Activated naive CD8-positive, alpha-beta T cell treated with anti-CD3 and anti-CD28 coated beads, Interleukin-2, amount 10 ng/mL, durations not matched to agents 7 days and 5 days (primary cell): ENCODE results near the gene FRMD3. TPM values are rescaled to one million over a fixed set of nuclear protein-coding genes. Genes with fewer than 3 reads are reported as not detected.

Source experiments
- ATAC-seq: fragments of 150-1000 bp; cut with Tn5 transposase; one replicate; pipeline ENCODE4 v1.10.0; 2021; ENCODE audit warnings: low read depth, moderate library complexity
- POLR2A ChIA-PET: fragments of 350-600 bp; sonication (Branson Sonifier 250); formaldehyde crosslinking; loops from one replicate; lab custom pipeline; 2021; ENCODE audit warnings: antibody characterized with exemption; lab: Charles Lee
- DNase-seq: peaks from one replicate; pipeline ENCODE4 v3.0.0; 2021
- H3K27ac Mint-ChIP-seq: one replicate; pipeline ENCODE4 v1.8.0; 2022; ENCODE audit warnings: mild to moderate bottlenecking, mixed read lengths
- H3K27me3 Mint-ChIP-seq: one replicate; pipeline ENCODE4 v1.8.0; 2022; ENCODE audit warnings: mild to moderate bottlenecking, moderate library complexity, mixed read lengths
- H3K36me3 Mint-ChIP-seq: one replicate; pipeline ENCODE4 v1.8.0; 2021; ENCODE audit warnings: mild to moderate bottlenecking, mixed read lengths
- H3K4me1 Mint-ChIP-seq: one replicate; pipeline ENCODE4 v1.8.0; 2021; ENCODE audit warnings: mixed read lengths
- H3K4me3 Mint-ChIP-seq: one replicate; pipeline ENCODE4 v1.8.0; 2022; ENCODE audit warnings: mild to moderate bottlenecking, moderate library complexity, mixed read lengths
- H3K9me3 Mint-ChIP-seq: one replicate; pipeline ENCODE4 v1.8.0; 2021; ENCODE audit warnings: mixed read lengths
- total RNA-seq, 2 experiments: library from RNA; stranded (reverse); gene quantifications; one replicate each; pipeline ENCODE4 v1.2.3, GENCODE V29; 2021

Gene FRMD3
- total RNA-seq, 2 experiments from 2014 or later, result 1.2 TPM

DNA sequence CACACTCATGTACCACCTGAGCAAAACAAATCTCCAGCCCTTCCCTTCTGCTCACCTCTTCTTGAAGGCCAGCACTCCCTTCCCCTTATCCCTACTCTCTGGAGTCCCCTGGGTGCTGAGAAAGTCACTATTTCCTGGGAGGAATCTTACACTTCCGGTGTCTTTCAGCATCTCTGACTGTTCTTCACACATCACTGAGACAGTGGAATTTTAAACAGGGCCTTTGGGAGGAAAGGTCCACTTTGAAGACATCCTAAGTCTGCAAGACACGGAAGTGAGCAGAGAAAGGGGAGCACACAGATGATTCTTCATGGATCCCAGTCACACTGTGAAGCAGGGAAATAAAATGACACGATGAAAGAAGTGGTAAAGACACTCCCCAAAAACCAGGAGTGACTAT, 25.6 kb downstream of the FRMD3 start:
- POLR2A ChIA-PET, result no interaction called here
- Mint-ChIP-seq H3K36me3 (no peaks in the 10 kb centered on the region), H3K4me3 (no peak overlapping the region), H3K9me3 (peaks cover 2% of the 10 kb centered on the region), H3K4me1 (peaks cover 11% of the 10 kb centered on the region), H3K27ac (no peak overlapping the region), H3K27me3 (peaks cover 12% of the 10 kb centered on the region)
- ATAC-seq (no peak), DNase-seq (no peak)

DNA sequence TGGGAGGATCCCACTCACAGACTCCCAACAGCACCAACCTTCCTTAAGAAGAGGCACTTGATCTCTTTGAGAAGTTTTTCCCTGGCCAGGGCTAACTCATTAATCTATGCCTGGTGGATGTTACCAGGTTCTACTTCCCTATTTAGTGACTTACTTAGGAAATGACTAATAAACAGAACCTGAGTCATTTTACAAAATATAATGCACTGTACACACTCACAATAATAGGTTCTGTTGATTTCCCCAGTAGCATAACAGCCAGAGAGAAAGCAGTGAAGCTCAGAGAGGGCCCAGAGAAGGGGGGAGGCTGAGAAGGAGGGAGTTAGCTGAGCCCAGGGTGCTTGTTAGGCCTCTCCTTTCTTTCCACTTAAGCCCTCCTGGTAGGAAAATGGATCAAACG, 27.1 kb downstream of the FRMD3 start:
- POLR2A ChIA-PET, result no interaction called here
- Mint-ChIP-seq H3K9me3 (peaks cover 2% of the 10 kb centered on the region), H3K27me3 (peaks cover 4% of the 10 kb centered on the region), H3K27ac (no peak overlapping the region), H3K4me3 (no peak overlapping the region), H3K36me3 (no peaks in the 10 kb centered on the region), H3K4me1 (peaks cover 11% of the 10 kb centered on the region)
- DNase-seq, result no peak
- ATAC-seq, result no peak

DNA sequence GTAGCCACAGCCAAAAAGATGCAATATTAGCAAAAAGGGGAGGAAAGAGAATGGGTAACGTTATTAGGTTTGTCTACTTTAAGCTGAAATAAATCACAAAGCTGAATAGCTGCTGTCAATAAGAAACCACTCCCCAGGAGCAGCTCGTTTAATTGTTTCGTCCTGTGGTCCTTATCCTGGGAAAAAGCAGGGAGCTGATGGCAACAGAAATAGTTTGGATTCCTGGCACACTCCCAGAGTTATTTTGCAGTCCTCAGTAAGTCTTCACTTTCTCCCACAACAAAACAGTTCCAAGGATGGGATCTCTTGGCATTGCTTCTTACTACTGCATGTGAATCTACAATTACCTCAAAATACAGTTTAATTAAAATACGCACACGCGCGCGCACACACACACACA, 28.8 kb downstream of the FRMD3 start:
- ATAC-seq, result no peak
- H3K9me3 Mint-ChIP-seq, result peaks cover 3% of the 10 kb centered on the region
- POLR2A ChIA-PET, result no interaction called here
- peak overlapping the region; percentile 44 for H3K27ac Mint-ChIP-seq
- peaks cover 11% of the 10 kb centered on the region for H3K4me1 Mint-ChIP-seq
- no peaks in the 10 kb centered on the region for H3K27me3 Mint-ChIP-seq
- DNase-seq, result no peak
- no peaks in the 10 kb centered on the region for H3K36me3 Mint-ChIP-seq
- no peak overlapping the region for H3K4me3 Mint-ChIP-seq

DNA sequence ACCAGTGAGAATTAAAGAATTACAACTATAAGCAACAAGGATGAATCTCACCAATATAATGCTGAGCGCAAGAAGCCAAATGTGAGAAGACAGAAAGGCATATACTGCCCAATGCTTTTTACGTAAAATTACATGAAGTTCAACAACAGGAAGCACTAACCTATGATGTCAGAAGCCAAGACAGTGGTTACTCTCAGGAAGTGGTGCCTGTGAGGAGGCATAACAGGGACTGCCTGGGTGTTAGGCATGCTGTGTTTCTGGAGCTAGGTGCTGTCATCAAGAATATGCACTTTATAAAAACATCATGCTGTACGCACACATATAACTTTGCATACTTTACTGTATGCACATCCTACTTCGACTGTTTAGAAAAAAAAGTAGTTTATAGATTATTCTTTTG, 30.1 kb downstream of the FRMD3 start:
- Mint-ChIP-seq H3K36me3 (no peaks in the 10 kb centered on the region), H3K27ac (peak overlapping the region; percentile 85), H3K27me3 (no peaks in the 10 kb centered on the region), H3K9me3 (peaks cover 3% of the 10 kb centered on the region), H3K4me1 (peaks cover 11% of the 10 kb centered on the region), H3K4me3 (peak overlapping the region; percentile 29)
- POLR2A ChIA-PET, result no interaction called here
- ATAC-seq (peak; percentile 95), DNase-seq (no peak)

DNA sequence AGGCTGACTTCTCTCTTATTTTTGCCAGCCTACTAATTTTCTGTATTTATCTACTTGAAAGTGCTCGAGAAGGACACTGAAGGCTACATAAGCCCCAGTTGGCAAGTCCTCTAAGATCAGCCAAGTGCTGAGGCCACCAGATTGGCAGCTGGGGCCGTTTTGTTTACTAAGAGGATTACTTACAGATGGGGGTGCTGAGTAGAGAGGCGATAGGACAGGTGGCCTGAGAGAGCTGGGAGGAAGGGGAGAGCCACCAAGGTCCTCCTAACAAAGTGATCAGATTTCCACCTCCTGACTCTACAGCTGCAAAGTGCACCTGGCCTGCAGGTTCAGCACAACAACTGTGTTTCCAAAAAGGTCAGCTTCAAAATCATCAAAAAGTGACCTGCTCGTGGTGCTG, 32.9 kb downstream of the FRMD3 start:
- H3K36me3 Mint-ChIP-seq, result no peaks in the 10 kb centered on the region
- POLR2A ChIA-PET, result no interaction called here
- no peak for DNase-seq
- no peaks in the 10 kb centered on the region for H3K27me3 Mint-ChIP-seq
- no peak overlapping the region for H3K27ac Mint-ChIP-seq
- no peak for ATAC-seq
- H3K9me3 Mint-ChIP-seq, result peaks cover 3% of the 10 kb centered on the region
- H3K4me3 Mint-ChIP-seq, result no peak overlapping the region
- H3K4me1 Mint-ChIP-seq, result peaks cover 11% of the 10 kb centered on the region

DNA sequence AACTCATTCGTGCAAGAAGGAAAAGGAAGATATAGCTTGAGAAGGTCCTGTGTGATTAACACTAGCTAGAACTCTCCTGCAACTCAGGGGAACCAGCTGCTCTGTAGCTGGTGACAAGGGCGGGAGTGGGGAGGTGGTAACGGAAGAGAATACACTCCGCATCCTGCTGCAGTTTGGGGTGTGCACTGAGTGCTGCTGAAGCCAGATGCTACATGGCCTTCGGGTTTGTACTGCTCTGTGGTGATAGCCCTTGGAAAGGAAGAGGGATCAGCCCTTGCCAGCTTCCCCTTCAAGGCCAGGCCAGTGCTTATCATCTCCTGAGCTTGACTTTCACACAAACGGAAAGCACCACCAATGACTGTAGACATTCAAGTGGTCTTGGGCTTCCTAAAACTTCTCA, 34.3 kb downstream of the FRMD3 start:
- Mint-ChIP-seq H3K36me3 (no peaks in the 10 kb centered on the region), H3K9me3 (peaks cover 3% of the 10 kb centered on the region), H3K27me3 (no peaks in the 10 kb centered on the region), H3K4me3 (no peak overlapping the region), H3K4me1 (peaks cover 10% of the 10 kb centered on the region), H3K27ac (peak overlapping the region; percentile 76)
- DNase-seq (no peak), ATAC-seq (no peak)
- POLR2A ChIA-PET, result no interaction called here

DNA sequence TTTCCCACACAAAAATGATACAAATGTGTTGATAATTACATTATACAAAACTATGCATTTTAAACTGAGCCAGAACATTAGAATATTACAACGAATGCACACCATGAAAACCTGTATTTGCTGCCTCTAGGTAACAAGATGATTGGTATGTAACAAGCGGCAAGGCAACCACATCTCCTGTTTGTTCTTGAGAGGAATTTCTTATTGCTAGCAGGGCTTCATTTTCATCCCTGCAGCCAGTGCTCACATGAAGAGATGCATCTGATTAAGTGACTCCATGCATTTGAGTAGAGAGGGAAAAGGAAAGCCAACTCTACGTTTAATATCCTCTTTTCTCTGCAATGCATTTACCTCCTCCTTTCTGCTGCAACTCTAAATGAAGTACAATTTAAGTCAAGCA, 36.6 kb downstream of the FRMD3 start:
- no peaks in the 10 kb centered on the region for H3K4me1 Mint-ChIP-seq
- DNase-seq (no peak), ATAC-seq (no peak)
- H3K9me3 Mint-ChIP-seq, result peaks cover 1% of the 10 kb centered on the region
- H3K4me3 Mint-ChIP-seq, result no peak overlapping the region
- H3K27ac Mint-ChIP-seq, result no peak overlapping the region
- H3K27me3 Mint-ChIP-seq, result no peaks in the 10 kb centered on the region
- POLR2A ChIA-PET, result no interaction called here
- H3K36me3 Mint-ChIP-seq, result no peaks in the 10 kb centered on the region

DNA sequence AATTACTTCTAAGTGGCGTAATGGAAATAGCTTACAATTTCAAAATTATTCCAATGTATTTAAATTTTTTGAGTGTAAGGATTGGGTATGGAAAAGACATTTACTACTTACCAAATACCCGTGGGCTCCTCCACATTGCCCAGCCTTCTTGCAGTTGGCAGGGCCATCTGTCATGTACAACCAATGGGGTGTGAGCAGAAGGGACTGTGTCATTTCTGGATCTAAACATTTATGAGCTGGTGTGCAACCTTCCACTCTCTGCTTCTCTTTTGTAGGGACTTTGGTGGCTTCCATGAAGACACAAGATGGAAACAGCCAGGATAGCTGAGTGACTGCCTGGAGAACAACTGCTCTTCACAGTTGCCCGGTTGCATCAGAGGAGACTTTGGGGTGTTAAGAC, 40.8 kb downstream of the FRMD3 start:
- Mint-ChIP-seq H3K36me3 (no peaks in the 10 kb centered on the region), H3K27ac (no peak overlapping the region), H3K4me1 (no peaks in the 10 kb centered on the region), H3K4me3 (no peak overlapping the region), H3K27me3 (no peaks in the 10 kb centered on the region), H3K9me3 (no peaks in the 10 kb centered on the region)
- ATAC-seq (no peak), DNase-seq (no peak)
- POLR2A ChIA-PET, result no interaction called here

DNA sequence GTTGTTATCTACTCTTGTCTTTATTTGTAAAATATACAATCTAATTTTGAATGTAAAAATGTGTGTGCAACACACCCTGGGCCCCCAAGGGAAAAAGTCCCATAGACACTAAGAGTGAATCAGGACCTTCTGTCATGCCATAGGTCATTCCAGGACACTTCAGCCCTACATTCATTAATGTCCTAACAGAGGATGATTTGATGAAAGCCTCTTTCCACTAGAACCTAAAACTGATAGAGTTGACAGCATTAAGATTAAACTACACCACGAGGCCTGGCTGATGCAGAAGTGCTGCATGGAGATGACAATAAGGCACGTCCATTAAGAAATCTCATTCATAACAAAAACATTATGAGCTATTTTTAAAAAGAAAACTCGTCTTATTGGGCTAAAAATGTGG, 46.2 kb downstream of the FRMD3 start:
- H3K27ac Mint-ChIP-seq, result no peak overlapping the region
- H3K27me3 Mint-ChIP-seq, result peaks cover 4% of the 10 kb centered on the region
- POLR2A ChIA-PET, result no interaction called here
- no peaks in the 10 kb centered on the region for H3K36me3 Mint-ChIP-seq
- H3K4me1 Mint-ChIP-seq, result no peaks in the 10 kb centered on the region
- peaks cover 3% of the 10 kb centered on the region for H3K9me3 Mint-ChIP-seq
- DNase-seq (no peak), ATAC-seq (no peak)
- no peak overlapping the region for H3K4me3 Mint-ChIP-seq

DNA sequence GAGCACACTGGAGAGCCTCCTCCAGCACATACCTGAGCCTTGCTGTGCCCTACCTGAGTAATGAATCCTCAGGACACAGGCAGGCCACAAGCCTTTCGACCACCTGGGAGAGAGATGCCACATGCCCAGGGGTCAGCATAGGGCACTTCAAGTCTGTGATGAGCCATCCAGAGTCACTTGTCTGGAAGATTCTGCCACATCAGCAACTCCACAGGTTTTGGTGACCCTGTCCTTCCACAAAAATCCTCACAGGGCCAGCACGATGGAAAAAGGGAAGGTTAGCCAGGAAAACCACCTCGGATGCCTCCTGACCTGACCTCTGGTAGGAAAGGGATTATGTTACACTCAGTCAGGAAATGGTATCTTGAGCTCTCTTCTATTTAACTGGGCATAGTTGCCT, 46.8 kb downstream of the FRMD3 start:
- DNase-seq, result no peak
- Mint-ChIP-seq H3K27ac (no peak overlapping the region), H3K9me3 (peaks cover 3% of the 10 kb centered on the region), H3K4me3 (no peak overlapping the region), H3K4me1 (no peaks in the 10 kb centered on the region), H3K36me3 (no peaks in the 10 kb centered on the region), H3K27me3 (peaks cover 4% of the 10 kb centered on the region)
- POLR2A ChIA-PET, result no interaction called here
- ATAC-seq, result no peak

DNA sequence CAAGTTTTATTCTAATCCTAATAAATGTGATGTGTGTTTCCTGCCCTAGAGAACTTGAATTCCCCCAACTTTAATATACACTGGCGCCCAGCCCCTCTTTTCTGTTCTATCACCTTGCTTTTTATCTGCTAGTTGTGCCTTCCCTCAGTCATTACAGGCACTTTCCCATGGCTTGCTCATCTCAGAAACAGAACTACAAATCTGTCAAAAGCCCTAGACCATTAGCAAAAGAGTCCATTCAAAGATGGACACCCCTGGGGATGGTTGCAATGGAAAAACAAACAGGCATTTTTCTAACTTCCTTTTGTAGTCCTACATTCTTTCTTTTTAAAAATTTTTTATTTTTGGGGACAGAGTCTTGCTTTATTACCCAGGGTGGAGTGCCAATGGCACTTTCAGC, 48.2 kb downstream of the FRMD3 start:
- ATAC-seq (no peak), DNase-seq (no peak)
- Mint-ChIP-seq H3K36me3 (no peaks in the 10 kb centered on the region), H3K4me1 (no peaks in the 10 kb centered on the region), H3K27ac (no peak overlapping the region), H3K4me3 (no peak overlapping the region), H3K9me3 (peaks cover 3% of the 10 kb centered on the region), H3K27me3 (peaks cover 5% of the 10 kb centered on the region)
- POLR2A ChIA-PET, result no interaction called here

DNA sequence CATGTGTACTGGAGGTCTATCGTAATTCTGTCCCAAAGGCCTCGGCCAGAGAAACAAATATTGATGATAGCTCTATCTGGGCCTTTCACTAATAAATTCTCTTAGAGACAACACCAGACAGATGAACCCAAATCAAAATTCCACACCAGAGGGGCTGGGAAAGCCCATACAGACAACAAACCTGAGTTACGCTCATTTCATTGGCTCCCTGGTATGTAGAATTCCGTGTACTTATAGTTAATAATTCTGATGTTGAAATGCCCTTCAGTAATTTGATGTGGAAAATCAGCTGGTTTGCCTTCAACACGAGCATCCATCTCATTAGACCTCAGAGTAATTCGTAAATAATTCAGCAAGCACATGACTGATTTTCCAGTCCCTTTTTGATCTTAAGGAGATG, 53.2 kb downstream of the FRMD3 start:
- no peaks in the 10 kb centered on the region for H3K36me3 Mint-ChIP-seq
- H3K4me1 Mint-ChIP-seq, result no peaks in the 10 kb centered on the region
- H3K27ac Mint-ChIP-seq, result no peak overlapping the region
- POLR2A ChIA-PET, result no interaction called here
- H3K9me3 Mint-ChIP-seq, result peaks cover 6% of the 10 kb centered on the region
- no peak overlapping the region for H3K4me3 Mint-ChIP-seq
- peaks cover 5% of the 10 kb centered on the region for H3K27me3 Mint-ChIP-seq
- DNase-seq, result no peak
- no peak for ATAC-seq

DNA sequence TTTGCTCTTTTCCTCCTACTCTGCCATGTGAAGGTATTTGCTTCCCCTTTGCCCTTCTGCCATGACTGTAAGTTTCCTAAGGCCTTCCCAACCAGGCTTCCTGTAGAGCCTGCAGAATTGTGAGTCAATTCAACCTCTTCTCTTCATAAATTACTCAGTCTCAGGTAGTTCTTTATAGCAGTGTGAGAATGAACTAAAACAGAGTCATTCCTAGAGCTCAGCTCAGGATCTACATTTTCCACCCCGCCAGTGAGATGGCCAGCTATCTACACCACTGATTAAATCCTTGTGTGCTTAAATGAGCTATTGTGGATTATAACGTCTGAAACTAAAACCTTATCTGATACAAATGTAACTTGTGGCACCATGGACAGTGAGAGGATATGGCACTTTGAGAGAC, 55.0 kb downstream of the FRMD3 start:
- H3K27me3 Mint-ChIP-seq, result peaks cover 5% of the 10 kb centered on the region

DNA sequence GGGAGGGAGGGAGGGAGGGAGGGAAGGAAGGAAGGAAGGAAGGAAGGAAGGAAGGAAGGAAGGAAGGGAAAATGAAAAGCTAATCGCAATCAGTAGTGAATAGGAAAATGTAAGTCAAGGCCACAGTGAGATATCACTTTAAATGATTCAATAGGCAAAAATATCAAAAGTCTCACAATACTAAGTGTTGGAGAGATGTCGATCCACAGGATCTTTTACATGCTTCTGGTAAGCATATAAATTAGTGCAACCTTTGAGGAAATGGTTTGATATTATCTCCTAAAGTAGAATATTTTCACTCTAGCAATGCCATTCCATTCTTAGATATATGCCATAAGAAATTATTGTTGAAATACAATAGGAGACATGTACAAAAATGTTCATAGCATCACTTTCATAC, 58.4 kb downstream of the FRMD3 start:
- H3K9me3 Mint-ChIP-seq, result peaks cover 10% of the 10 kb centered on the region
- POLR2A ChIA-PET, result no interaction called here
- no peak for ATAC-seq
- H3K4me3 Mint-ChIP-seq, result no peak overlapping the region
- no peaks in the 10 kb centered on the region for H3K4me1 Mint-ChIP-seq
- H3K27me3 Mint-ChIP-seq, result no peaks in the 10 kb centered on the region
- no peak for DNase-seq
- H3K36me3 Mint-ChIP-seq, result peaks cover 3% of the 10 kb centered on the region
- H3K27ac Mint-ChIP-seq, result no peak overlapping the region

More for the DNA sequence above, 55.0 kb downstream of the FRMD3 start:
- no peak overlapping the region for H3K27ac Mint-ChIP-seq
- POLR2A ChIA-PET, result no interaction called here
- H3K4me3 Mint-ChIP-seq, result no peak overlapping the region
- no peak for ATAC-seq
- peaks cover 5% of the 10 kb centered on the region for H3K9me3 Mint-ChIP-seq
- no peak for DNase-seq
- H3K36me3 Mint-ChIP-seq, result peaks cover 3% of the 10 kb centered on the region
- no peaks in the 10 kb centered on the region for H3K4me1 Mint-ChIP-seq

DNA sequence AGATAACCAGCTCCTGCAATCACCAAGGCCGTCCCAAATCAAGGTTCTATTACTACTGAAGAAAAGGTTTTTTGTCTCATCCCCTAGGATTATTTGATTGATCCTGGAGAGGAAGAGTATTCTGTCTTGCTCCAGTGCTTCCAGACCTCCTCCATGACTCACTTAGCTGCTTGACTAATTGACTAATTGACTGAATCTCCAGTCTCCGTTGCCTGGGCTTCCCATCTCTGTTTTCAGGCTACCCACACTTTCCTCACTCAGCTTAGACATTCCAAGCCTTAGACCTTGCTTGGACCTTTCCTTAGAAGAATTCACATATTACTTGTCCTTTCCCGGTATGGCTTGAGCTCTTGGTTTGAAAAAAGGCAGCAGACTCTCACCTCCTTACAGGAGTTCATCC, 60.6 kb downstream of the FRMD3 start:
- H3K27ac Mint-ChIP-seq, result no peak overlapping the region
- H3K27me3 Mint-ChIP-seq, result no peaks in the 10 kb centered on the region
- DNase-seq, result no peak
- peaks cover 7% of the 10 kb centered on the region for H3K9me3 Mint-ChIP-seq
- POLR2A ChIA-PET, result no interaction called here
- peaks cover 4% of the 10 kb centered on the region for H3K36me3 Mint-ChIP-seq
- ATAC-seq, result no peak
- H3K4me3 Mint-ChIP-seq, result no peak overlapping the region
- H3K4me1 Mint-ChIP-seq, result peaks cover 18% of the 10 kb centered on the region
